AG04450 (cell line): Measurements from ENCODE around the gene BMP8B. TPM values are rescaled to one million over a fixed set of nuclear protein-coding genes. Genes with fewer than 3 reads are reported as not detected.
"Not testable (repeated sequence)": the region's sequence is repeated elsewhere in the genome, so short reads cannot be mapped to it uniquely, and the experiment has no call there.

Experiments used
- CTCF ChIA-PET: fragments of 300-600, 350-600 bp; formaldehyde crosslinking; extraction: SDS; loops from one replicate; lab custom pipeline; 2022; ENCODE audit warnings: antibody characterized with exemption, inconsistent platforms; lab: Charles Lee
- POLR2A ChIA-PET: fragments of 350-600 bp; formaldehyde crosslinking; extraction: SDS; loops from one replicate; lab custom pipeline; 2021; ENCODE audit warnings: antibody characterized with exemption, inconsistent platforms; lab: Yijun Ruan, JAX
- DNase-seq: peaks from one replicate; pipeline ENCODE4 v3.0.0-alpha.2; 2011; ENCODE audit warnings: low read depth, low spot score
- H3K27ac ChIP-seq: one replicate; pipeline ENCODE4 v1.5.1; 2012; ENCODE audit warnings: low read depth, low read length, control low read depth
- H3K27me3 ChIP-seq: one replicate; pipeline ENCODE4 v1.6.0; 2012; ENCODE audit warnings: low read length; ENCODE audit not compliant: control insufficient read depth, insufficient read depth
- H3K4me3 ChIP-seq: 2 replicates; pipeline ENCODE4 v1.5.1; 2011; ENCODE audit warnings: mild to moderate bottlenecking, low read depth, low read length, control low read depth
- H3K9me3 ChIP-seq: 2 replicates; pipeline ENCODE4 v1.5.1; 2012; ENCODE audit warnings: low read length; ENCODE audit not compliant: control insufficient read depth, insufficient read depth
- polyA plus RNA-seq: library from polyadenylated mRNA; depleted of rRNA; stranded (reverse); fragments of >200 nt; gene quantifications from 2 replicates; pipeline ENCODE4 v1.2.3, GENCODE V29; 2011
- TF ChIP-seq, protein P1 (sequence below): IDR thresholded peaks from 2 replicates; pipeline ENCODE4 v1.5.1; 2011; ENCODE audit warnings: low read depth, low read length, control low read depth, inconsistent platforms

BMP8B gene
- polyA plus RNA-seq, 1 experiment: not detected

DNA sequence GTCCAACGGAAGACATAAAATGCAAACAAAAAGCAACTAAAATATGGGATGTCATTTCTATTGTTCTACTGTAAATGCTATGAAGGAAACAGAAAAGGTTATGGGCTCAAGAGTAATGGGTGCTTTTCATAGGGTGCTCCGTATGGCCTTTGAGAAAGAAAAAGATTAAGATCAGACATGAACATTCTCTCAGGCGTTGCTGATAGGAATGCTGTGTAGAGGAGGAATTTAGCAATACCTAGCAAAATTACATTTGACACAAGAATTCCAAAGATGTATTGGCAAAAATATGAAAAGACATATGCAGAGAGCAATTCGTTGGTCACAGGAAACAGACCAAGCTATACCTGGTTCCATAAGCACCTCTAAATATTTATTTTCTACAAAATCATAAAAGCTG is 11.8 kb downstream of the BMP8B start:
- Histone ChIP-seq H3K27me3 (peaks cover 16% of the 10 kb centered on the region), H3K9me3 (no peaks in the 10 kb centered on the region), H3K4me3 (no peak overlapping the region), H3K27ac (no peak overlapping the region)
- no peak for DNase-seq
- CTCF ChIA-PET: no interaction called here
- POLR2A ChIA-PET: no interaction called here
- TF ChIP-seq, protein P1, sequence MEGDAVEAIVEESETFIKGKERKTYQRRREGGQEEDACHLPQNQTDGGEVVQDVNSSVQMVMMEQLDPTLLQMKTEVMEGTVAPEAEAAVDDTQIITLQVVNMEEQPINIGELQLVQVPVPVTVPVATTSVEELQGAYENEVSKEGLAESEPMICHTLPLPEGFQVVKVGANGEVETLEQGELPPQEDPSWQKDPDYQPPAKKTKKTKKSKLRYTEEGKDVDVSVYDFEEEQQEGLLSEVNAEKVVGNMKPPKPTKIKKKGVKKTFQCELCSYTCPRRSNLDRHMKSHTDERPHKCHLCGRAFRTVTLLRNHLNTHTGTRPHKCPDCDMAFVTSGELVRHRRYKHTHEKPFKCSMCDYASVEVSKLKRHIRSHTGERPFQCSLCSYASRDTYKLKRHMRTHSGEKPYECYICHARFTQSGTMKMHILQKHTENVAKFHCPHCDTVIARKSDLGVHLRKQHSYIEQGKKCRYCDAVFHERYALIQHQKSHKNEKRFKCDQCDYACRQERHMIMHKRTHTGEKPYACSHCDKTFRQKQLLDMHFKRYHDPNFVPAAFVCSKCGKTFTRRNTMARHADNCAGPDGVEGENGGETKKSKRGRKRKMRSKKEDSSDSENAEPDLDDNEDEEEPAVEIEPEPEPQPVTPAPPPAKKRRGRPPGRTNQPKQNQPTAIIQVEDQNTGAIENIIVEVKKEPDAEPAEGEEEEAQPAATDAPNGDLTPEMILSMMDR: no peak

- Histone ChIP-seq H3K9me3 (no peaks in the 10 kb centered on the region), H3K4me3 (no peak overlapping the region)
- DNase-seq: no peak
These were observed 12.3 kb downstream of the BMP8B start for GRCh38 chr1:39776400-39776713.

GRCh38 chr1:39775676-39776399 is 12.8 kb downstream of the BMP8B start:
- H3K9me3 ChIP-seq, H3K27ac ChIP-seq, DNase-seq, H3K4me3 ChIP-seq, POLR2A ChIA-PET, CTCF ChIA-PET: not testable (repeated sequence)
- H3K27me3 ChIP-seq: peaks cover 16% of the 10 kb centered on the region

More at GRCh38 chr1:39776400-39776713, 12.3 kb downstream of the BMP8B start:
- TF ChIP-seq, protein P1: no peak
- no peak overlapping the region for H3K27ac ChIP-seq
- ChIA-PET POLR2A (no interaction called here), CTCF (no interaction called here)
- H3K27me3 ChIP-seq: peaks cover 16% of the 10 kb centered on the region

GRCh38 chr1:39775141-39775540 is 13.5 kb downstream of the BMP8B start:
- POLR2A ChIA-PET, H3K9me3 ChIP-seq, H3K4me3 ChIP-seq, DNase-seq, CTCF ChIA-PET, H3K27ac ChIP-seq: not testable (repeated sequence)
- peaks cover 13% of the 10 kb centered on the region for H3K27me3 ChIP-seq

DNA sequence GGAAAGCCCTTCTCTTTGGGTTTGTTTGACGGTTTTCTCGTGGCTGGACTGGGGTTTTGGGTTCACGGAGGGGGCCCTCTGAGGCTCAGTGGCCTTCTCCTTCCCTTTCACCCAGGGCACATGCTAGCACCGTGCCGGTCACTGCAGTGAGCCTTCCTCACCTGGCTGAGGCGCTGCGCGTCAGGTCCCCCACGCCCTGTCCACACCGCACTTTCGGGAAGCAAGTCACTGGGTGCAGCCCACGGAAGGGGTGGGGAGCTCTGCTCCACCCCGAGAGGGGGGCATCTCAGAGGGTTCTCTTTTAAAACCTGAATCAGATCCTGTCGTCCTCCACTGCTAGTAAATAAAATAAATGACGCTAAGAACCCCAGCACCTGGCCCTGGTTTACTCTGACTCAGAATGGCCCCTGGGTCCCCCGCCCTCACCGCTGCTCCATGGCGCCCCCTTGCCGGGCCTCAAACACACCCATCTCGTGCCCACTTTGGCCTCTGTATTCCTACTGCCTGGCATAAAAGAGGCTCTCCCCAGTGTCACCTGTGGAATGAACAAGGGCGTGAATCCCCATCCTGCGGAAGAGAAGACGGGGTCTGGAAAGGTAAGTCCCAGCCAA is 15.2 kb downstream of the BMP8B start:
- CTCF ChIA-PET, H3K9me3 ChIP-seq, H3K4me3 ChIP-seq, H3K27me3 ChIP-seq, H3K27ac ChIP-seq, DNase-seq, POLR2A ChIA-PET: not testable (repeated sequence)

- CTCF ChIA-PET, POLR2A ChIA-PET, DNase-seq, H3K27ac ChIP-seq, H3K27me3 ChIP-seq, H3K9me3 ChIP-seq: not testable (repeated sequence)
- peak within 1 kb of the TSS; percentile 45 for H3K4me3 ChIP-seq
These were observed 17.6 kb downstream of the BMP8B start, which contains the start of gene OXCT2 for GRCh38 chr1:39771022-39771532. Gene OXCT2 (minus strand): TSS chr1:39771348. CDS start chr1:39771255, 93 bp downstream.

DNA sequence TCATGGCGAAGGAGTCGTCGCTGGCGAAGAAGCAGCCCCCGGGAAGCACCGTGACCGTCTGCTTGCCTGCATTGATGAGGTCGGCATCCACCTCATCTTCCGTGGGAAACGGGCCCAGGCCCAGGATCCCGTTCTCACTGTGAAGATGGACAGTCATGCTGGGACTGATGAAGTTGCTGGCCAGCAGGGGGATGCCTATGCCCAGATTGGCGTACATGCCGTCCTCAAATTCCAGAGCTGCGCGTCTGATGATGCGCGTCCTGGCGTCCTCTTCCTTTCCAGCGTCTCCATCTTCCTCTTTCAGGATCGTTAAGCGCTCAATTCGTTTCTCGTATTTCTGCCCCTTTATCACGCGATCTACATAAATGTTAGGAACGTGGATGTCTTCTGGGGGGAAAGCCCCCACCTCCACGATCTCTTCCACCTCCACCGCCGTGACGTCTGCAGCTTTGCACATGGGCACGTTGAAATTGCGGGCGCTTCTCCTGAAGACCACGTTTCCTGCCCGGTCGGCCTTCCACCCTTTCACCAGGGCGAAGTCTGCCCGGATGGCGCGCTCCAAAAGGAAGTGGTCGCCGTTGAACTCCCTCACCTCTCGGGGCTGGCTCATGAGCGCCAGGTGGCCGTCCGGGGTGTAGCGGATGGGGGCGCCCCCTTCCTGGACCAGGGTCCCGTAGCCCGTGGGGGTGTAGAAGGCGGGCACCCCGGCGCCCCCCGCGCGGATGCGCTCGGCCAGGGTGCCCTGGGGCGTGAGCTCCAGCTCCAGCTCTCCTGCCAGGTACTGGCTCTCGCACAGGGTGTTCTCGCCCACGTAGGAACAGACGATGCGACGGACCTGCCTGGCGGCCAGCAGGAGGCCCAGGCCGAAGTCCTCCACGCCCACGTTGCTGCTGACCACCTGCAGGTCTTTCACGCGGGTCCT is 18.3 kb downstream of the BMP8B start:
- H3K27me3 ChIP-seq, H3K27ac ChIP-seq, DNase-seq, POLR2A ChIA-PET, H3K9me3 ChIP-seq, CTCF ChIA-PET: not testable (repeated sequence)
- peak overlapping the region; percentile 45 for H3K4me3 ChIP-seq

DNA sequence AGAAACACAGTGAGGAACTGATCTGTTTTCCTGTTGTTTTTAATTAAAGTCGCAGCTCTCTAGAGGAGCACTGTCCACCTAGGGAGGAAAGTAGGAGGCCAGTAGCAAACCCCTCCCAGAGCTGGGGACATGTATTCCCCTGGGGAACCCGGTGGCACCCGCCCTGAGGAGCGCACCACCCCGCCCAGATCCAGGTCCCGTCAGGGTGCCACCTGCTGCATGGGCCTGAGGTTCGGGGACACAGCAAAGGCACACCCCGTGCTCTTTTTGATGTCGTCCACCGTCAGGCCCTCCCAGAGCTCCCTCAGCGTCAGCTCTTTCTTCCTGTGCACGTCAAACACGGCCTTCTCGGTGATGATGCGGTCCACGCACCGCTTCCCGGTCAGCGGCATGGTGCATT is 19.2 kb downstream of the BMP8B start:
- H3K27ac ChIP-seq, H3K27me3 ChIP-seq, H3K4me3 ChIP-seq, DNase-seq, H3K9me3 ChIP-seq, CTCF ChIA-PET, POLR2A ChIA-PET: not testable (repeated sequence)

DNA sequence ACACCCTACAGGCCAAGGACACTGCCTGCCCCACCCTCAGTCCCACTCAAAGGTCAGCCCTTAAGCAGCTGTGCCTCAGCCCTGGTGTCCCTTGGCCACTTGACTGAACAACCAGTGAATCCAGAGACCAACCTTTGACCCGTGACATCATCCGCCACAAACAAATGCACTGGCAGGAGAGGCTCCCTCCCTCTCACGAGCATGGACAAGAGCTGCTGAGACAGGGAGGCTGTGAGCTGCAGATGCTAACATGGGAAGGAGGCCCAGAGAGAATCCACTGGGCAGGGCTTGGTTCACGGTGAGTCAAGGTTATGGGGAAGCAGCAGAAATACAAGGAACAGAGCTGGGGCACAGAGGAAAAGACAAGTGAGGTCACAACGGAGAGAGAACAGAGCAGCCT is 22.2 kb downstream of the BMP8B start:
- CTCF ChIA-PET, H3K4me3 ChIP-seq, H3K27ac ChIP-seq, DNase-seq, H3K9me3 ChIP-seq, POLR2A ChIA-PET, H3K27me3 ChIP-seq: not testable (repeated sequence)
